ENCODE measurements around the gene LRRC18.

GRCh38 chr10:48929413-48929990, 10.1 kb downstream of the LRRC18 start:
- no peak for TF ChIP-seq EZH2 (IDR thresholded peaks at IDR 0.05; ENCODE audit: borderline replicate concordance, control insufficient read depth, low read depth, low read length)
- no peak for TF ChIP-seq CBX5 (IDR thresholded peaks at IDR 0.05; ENCODE audit: low read depth)
- no peak for TF ChIP-seq STAT1 (conservative IDR thresholded peaks at IDR 0.05)
- no peak for TF ChIP-seq GABPA (IDR thresholded peaks at IDR 0.05; ENCODE audit: low read depth)
